Measurements from ENCODE around the gene CSKMT.
A peak's percentile ranks its signal among the peaks of the same experiment; 100 is the strongest.
"Not testable (repeated sequence)": the region's sequence is repeated elsewhere in the genome, so short reads cannot be mapped to it uniquely, and the experiment has no call there.

CSKMT gene

GRCh38 chr11:62689421-62690183 lies 24.5 kb downstream of the CSKMT start, which contains the start of gene LRRN4CL:
LRRN4CL (minus strand) TSS chr11:62689530; CDS start chr11:62688508, 1,022 bp downstream.
- DNase-seq: no peak

DNA sequence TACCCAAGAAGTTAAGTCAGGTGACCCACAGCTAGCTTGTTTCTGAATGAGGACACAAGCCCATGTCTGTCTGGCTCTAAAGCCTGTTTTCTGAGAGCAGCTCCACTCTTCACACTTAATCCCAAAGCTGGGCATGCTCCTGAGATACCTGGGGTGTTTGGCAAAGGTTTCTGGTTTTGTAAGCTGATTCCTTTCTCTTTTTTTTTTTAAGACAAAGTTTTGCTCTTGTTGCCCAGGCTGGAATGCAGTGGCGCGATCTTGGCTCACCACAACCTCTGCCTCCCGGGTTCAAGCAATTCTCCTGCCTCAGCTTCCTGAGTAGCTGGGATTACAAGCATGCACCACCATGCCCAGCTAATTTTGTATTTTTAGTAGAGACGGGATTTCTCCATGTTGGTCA lies 28.5 kb downstream of the CSKMT start:
- DNase-seq: not testable (repeated sequence)

DNA sequence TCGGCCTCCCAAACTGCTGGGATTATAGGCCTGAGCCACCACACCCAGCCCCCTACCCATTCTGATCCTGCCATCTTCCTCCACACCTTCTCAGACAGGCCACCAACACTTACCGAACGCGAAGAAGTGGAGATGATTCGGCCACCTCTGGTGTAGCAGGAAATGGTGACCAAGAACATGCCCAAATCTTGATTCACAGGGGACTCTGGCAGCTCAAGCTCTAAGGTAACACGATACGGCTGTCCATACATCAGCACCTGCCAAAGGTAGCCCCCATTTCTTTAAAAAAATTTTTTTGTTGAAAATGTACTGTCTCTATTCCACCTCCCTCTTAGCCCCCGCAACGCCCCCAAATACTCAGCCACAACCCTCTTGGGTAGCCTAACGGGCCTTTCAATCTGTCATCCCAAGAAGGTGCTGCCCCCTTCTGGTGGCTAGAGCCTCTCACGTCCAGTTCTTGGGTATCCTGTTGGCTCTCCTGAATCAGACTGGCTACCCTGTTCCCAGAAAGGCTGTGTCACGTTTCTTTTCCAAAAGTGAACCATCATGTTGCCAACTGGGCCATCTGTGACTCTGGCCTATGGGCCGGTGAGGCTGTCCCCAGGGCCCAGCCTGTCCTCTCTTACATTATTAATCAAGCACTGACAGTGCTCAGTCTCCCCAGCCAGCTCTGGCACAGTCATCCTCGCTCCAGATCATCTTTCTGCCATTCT lies 29.5 kb downstream of the CSKMT start:
- peak; percentile 92 for DNase-seq

DNA sequence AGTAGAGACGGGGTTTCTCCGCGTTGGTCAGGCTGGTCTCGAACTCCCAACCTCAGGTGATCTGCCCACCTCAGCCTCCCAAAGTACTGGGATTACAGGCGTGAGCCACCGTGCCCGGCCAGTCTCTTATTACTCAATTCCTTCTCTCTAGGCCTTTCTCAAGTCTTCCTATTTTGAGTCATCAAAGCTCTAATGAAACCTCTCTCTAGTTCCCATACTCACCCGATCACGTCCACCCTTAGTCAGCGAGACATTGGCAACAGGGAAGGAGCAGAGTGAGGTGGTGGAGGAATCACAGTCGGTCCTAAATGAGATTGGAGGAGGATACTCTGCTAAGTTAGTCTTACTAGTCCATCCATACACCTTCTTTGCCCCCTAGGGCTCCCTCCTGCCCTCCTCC lies 37.1 kb downstream of the CSKMT start:
- no peak for DNase-seq

DNA sequence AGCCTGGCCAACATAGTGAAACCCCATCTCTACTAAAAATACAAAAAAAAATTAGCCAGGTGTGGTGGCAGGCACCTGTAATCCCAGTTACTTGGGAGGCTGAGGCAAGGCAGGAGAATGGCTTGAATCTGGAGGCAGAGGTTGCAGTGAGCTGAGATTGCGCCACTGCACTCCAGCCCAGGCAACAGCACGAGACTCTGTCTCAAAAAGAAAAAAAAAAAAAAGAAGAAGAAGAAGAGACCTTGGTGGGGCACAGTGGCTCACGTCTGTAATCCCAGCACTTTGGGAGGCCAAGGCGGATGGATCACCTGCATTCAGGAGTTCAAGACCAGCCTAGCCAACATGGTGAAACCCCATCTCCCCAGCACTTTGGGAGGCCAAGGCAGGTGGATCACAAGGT lies 38.8 kb downstream of the CSKMT start:
- DNase-seq: not testable (repeated sequence)

GRCh38 chr11:62705413-62705812 lies 40.3 kb downstream of the CSKMT start:
- DNase-seq: peak; percentile 64

- DNase-seq: peak; percentile 99
Observed at GRCh38 chr11:62705880-62706849, 41.1 kb downstream of the CSKMT start.

DNA sequence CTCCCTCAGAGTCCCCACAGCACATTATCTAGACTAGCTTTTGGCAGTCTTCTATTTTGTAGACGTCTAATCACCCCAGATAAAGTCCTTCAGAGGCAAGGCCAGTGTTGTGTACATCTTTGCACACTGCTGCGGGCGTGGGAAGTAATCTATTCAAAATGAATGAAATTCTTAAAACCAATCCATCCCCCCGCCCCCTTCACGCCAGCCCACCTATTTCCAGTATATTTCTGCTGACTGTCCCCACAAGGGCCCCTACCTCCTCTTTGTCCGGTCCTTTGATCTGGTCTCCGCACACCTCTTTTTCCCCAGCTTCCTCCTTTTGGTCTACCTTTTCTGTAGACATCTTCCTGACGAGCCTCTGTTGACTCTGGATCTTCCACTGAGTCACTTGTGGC lies 41.7 kb downstream of the CSKMT start:
- no peak for DNase-seq

DNA sequence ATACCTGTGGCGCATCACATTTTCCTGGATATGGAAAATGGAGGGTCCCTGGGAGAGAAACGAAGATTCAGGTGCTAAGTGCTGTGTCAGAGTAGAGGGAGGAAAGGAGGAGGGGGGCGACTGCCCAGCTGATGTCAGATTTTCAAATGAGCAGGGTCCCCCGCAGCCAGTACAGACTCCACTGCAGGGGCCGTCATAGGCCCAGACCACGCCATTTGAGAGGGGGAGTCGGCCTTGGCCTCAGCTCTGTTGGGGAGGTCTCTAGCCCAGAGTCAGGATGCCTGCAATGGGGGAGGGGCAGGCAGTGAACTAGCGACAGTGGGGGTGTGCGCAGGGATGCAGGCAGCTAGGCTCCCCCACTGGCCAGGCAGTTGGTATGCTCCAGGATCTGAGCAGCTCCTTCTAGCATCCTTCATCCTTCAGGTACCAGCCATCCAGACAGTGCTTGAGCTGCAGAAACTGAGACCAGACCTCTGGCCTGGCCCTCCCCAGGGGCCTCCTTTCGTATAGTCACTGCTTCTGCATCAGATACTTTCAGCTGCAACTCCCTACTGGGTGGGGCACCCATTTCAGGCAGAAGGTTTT lies 42.3 kb downstream of the CSKMT start, which contains the start of the genes BSCL2 and GNG3:
Gene BSCL2 (minus strand): TSS at position 148 of the 585 bp plus-strand sequence. CDS start 229 bp downstream, outside the sequence.
Gene GNG3 (plus strand): TSS at position 400 of the 585 bp plus-strand sequence. CDS start 620 bp downstream, outside the sequence.
- DNase-seq: peak; percentile 31

- peak; percentile 58 for DNase-seq
Observed at GRCh38 chr11:62708392-62708791, 43.3 kb downstream of the CSKMT start.

DNA sequence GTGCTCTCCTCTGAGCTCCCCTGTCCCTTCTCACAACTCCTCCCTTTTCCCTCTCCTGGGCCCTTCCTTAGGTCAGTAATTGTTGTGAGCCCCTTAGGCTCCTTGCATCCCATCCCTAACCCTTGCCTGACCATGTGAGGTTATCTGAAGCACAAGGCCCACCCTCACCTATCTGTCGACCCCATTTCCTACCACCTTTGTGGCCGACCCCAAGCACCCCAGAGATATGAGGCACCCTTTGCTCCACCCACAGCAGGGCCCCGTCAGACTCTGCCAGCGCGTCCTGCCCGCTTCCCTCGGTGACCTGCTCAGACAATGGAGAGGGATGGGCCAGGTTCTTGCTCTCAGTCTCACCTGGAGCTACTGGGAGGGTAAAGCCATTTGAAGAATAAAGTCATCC lies 43.7 kb downstream of the CSKMT start:
- DNase-seq: peak; percentile 52

DNA sequence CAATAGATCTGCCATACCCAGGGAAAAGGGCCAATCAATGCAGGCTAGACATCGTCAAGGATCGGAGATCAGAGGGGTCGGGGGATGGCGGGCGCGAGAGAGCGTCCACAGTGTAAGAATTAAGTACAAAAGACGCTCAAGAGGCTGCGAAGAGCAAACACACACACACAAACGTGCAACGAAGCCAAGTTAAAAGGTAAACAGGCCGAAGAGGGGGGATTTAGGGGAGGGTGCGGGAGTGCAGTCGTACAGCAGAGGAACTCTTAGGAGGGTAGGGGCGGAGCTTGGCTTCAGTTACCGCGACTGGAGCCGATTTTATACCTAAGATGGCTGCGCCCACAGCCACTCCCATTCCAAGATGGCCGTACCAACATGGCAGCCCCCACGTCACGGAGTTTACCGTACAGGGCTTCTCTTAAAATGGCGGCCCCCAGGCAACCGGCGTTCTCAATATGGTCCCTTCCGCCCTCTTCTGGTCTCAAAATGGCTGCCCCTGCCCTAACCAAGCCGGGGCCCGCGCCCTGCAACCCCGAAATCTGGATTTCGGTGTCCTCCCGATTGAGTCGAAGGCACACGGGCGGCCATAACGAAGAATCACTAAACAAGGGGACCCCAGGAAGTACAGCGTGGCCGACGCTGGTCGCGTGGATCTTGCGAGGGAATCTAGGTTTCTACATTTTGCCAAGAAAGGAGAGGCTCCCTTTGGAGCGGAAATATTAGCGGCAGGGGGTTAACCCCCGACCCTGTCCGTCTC lies 44.3 kb downstream of the CSKMT start:
- DNase-seq: peak; percentile 100

GRCh38 chr11:62710001-62710345 lies 44.9 kb downstream of the CSKMT start:
- peak; percentile 52 for DNase-seq

GRCh38 chr11:62712276-62712812 lies 47.2 kb downstream of the CSKMT start:
- no peak for DNase-seq

GRCh38 chr11:62712861-62713260 lies 47.7 kb downstream of the CSKMT start:
- DNase-seq: no peak

DNA sequence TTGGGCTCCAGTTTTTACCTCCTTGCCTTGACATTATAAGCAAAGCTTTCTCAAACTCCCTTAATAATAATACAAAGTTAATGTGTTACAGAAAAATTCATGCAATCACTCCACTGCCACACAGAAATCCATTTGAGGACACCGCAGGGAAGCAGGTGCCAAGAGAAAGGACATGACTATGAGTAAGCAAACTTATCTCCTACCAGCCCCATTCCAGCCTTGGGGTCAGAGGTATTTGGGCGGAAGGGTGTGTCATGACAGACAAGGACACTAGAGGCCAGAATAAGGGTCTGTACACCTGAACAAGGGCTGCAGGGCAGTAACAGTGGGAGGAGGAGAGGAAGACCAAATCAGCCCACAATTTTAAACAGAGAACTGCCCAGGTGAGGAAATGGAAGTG lies 48.2 kb downstream of the CSKMT start:
- no peak for DNase-seq

DNA sequence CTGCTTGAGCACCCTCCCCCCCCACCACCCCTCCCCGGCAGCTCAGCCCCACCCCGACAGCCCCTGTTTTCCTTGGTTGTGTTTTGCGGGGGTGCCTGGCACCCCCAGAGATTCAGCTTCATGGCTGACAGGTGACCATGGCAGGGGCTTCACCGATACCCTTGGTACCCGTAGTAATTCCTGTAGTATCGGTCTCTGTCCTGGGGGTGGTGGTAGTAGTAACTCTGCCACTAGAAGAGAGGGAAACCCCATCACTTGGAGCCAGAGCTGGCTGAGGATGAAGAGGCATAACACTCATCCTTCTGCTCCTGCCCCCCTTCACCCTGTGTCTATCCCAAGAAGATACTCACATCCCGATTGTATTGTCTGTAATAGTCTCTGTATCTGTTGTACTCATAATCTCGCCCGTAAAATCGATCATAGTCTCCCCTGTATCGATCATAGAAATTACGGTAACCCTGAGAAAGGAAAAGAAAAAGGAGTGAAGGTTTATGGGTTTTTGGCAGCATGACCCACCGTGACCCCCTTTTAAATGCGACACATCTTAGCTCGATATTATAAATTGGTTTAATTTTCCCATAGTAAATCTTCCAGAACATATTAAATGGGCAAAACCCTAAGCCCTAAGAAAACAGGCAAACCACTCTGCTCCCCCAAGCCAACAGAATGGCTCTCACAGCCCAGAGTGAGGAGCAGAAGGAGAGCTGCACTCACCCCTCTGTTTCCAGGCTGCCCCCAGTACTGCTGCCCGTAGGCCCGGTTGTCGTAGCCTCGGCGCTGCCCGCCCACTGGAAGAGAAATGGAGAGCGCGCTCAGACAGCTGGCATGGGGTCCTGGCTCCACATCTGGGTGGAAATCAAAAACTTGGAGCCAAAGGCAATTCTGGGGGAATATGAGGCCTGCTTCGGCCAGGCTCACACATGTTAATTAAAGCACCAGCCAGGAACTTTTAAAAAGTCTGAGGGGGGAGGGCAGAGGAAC lies 50.3 kb downstream of the CSKMT start:
- DNase-seq: no peak

GRCh38 chr11:62716206-62716605 lies 51.1 kb downstream of the CSKMT start:
- no peak for DNase-seq

DNA sequence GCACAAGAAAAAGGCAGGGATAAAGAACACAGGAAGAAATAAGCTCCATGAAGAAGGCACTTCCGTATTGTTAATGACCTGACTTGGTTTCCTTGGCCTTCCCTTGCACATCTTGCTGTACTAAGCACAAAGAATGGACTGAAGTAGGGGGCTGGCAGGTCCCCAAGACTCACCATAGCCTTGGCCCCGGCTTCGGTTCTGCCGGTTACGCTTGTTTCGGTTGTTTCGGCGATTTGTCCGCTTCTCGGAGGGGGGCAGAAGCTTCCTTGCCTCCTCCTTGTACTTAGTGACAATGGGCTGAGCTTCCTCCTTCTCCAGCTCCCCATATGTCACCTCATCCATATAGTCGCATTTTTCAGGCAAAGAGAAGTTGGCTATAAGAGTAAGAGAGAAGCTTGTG lies 51.7 kb downstream of the CSKMT start:
- no peak for DNase-seq
